ENCODE measurements around the gene HIKESHI.

The HIKESHI gene

DNA sequence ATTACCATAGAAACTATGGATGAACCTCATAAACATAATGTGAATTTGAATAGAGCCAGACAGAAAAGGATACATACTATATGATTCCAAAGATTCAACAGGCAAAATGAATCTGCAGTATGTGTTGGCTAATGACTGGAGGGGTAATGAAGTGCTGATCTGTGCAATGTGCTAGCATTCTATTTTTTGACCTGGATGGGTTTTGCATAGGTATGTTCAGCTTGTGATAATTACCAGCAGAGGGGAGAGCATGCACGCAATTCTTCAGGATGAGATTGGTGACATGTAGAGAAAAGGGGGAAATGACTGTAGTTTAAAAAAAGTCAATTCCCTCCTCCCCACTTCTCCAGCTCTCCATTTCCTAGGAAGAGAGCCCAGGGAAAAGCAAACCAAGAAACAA is 72.0 kb downstream of the HIKESHI start:
- no peak for DNase-seq (ENCODE audit: extremely low read depth in 1 of 2, low read depth in 1 of 2)

- DNase-seq (ENCODE audit: extremely low read depth in 1 of 2, low read depth in 1 of 2): no peak
Observed at GRCh38 chr11:86374586-86374985, 72.5 kb downstream of the HIKESHI start, which contains the start of gene CCDC81. Gene CCDC81, plus strand, starts transcription at chr11:86374887. Its CDS starts 277 bp downstream, at chr11:86375164.

DNA sequence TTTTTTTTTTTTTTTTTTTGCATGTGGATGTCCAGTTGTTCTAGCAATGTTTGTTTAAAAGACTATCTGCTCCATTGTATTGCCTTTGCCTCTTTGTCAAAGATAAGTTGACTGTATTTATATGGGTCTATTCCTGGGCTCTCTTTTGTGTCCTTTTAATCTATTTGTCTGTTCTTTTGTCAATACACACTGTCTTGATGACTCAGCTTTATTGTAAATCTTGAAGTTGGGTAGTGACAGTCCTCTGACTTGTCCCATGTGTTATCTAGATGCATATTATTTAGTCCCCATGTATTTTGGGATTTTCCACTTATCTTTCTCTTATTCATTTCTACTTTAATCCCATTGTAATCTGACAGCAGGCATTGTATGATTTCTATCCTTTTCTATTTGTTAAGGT is 75.9 kb downstream of the HIKESHI start:
- DNase-seq (ENCODE audit: extremely low read depth in 1 of 2, low read depth in 1 of 2): no peak

DNA sequence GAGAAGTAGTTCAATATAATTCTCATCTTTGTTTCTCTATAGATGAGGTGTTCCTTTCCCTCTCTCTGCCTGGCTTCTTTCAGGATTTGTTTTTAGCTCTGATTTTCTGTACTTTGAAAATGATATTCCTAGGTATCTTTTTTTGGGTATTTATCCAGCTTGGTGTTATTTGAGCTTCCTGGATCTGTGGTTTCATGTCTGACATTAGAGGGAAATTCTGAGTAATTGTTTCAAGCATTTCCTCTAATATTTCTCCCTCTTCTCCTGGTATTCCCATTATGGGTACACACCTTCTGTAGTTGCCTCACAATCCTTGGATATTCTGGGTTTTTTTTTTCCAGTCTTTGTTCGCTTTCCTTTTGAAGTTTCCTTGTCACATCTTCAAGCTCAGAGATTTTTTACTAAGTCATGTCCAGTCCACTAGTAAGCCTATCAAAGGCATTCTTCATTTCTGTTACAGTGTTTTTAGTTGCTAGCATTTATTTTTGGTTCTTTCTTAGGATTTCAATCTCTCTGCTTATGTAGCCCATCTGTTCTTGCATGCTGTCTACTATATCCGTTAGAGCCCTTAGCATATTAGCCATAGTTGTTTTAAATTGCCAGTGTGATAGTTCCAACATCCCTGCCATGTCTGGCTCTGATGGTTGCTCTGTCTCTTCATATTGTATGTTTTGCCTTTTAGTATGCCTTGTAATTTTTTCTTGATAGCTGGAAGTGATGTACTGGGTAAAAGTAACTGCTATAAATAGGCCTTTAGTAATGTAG is 78.4 kb downstream of the HIKESHI start:
- DNase-seq (ENCODE audit: extremely low read depth in 1 of 2, low read depth in 1 of 2): no peak

DNA sequence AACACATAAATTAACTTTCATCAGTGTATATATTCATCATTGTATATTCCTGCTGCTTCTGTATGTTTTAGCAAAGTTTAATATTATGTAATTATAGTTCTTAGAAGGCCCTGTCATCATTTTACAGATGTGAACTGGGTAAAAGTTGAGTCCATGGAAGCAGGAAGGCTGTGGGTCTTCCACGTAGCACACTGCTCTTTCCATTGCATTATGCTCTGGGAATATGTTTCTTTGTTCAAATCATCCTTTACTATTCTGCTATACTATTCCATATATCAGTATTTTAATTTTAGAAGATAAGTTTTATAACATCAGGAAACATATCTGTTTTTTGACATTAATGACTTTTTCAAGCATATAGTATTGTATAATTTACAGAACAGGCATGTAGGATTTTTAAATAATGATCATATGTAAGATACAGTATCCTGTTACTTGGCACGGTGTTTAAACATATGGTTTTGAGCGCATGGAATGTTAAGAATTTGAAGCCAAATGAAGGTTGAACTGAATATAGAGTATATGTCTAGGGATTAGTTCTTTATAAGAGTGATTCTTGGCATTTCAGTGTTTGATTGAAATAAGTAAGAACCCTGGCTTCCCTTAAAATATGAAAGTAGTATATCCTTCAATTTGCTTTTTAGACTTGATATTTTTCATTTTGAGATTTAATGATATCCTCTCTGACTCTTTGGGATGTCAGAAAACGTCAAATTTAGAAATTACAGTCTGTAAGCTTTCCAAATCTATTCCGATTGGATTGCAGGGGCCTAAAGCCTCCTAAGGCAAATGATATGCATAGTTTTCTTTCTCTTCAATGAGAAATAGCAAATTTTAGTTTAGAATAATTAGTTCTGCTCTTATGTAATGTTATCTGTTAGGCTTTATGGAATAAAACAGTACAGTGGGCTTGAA is 81.3 kb downstream of the HIKESHI start:
- DNase-seq (ENCODE audit: extremely low read depth in 1 of 2, low read depth in 1 of 2): no peak

GRCh38 chr11:86386283-86386682 is 84.2 kb downstream of the HIKESHI start:
- DNase-seq (ENCODE audit: extremely low read depth in 1 of 2, low read depth in 1 of 2): no peak

- DNase-seq (ENCODE audit: extremely low read depth in 1 of 2, low read depth in 1 of 2): no peak
Observed at GRCh38 chr11:86386746-86387145, 84.7 kb downstream of the HIKESHI start.

DNA sequence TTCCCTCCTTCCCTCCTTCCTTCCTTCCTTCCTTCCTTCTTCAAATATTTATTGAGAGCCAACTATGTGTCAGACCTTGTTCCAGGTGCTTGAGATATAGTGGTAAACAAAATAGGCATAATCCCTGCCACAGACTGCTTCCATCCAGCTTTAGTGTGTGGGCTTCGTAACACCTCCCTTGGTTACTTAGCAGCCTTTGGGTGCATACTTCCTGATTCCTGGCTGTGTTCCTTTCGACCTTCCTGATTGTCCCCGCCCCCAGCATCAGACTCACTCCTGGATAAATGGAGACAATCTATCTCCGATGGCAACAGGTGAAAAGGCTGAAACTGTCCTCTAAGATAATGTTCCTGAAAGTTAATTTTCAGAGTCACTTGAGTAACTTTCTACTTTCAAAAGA is 86.2 kb downstream of the HIKESHI start:
- DNase-seq (ENCODE audit: extremely low read depth in 1 of 2, low read depth in 1 of 2): no peak

GRCh38 chr11:86390487-86390886 is 88.4 kb downstream of the HIKESHI start:
- DNase-seq (ENCODE audit: extremely low read depth in 1 of 2, low read depth in 1 of 2): no peak

GRCh38 chr11:86395061-86395551 is 93.1 kb downstream of the HIKESHI start:
- no peak for DNase-seq (ENCODE audit: extremely low read depth in 1 of 2, low read depth in 1 of 2)
